Mesothelial cell of epicardium (in vitro differentiated cells): ENCODE results near the gene GNG3. TPM values are rescaled to one million over a fixed set of nuclear protein-coding genes. Genes with fewer than 3 reads are reported as not detected.

Experiments used
- DNase-seq, 2 experiments: peaks; one replicate each; pipeline ENCODE4 v3.0.0; 2021; ENCODE audit warnings: low spot score in 2 of 2; ENCODE audit not compliant: unreplicated experiment in 2 of 2
- H3K27ac Mint-ChIP-seq: 2 replicates; pipeline ENCODE4 v1.8.0; 2021; ENCODE audit warnings: mixed read lengths
- H3K27me3 Mint-ChIP-seq: 2 replicates; pipeline ENCODE4 v1.8.0; 2021; ENCODE audit warnings: low read depth, mixed read lengths
- H3K36me3 Mint-ChIP-seq: 2 replicates; pipeline ENCODE4 v1.8.0; 2021; ENCODE audit warnings: mixed read lengths
- H3K4me1 Mint-ChIP-seq: 2 replicates; pipeline ENCODE4 v1.8.0; 2021; ENCODE audit warnings: mixed read lengths
- H3K4me3 Mint-ChIP-seq: 2 replicates; pipeline ENCODE4 v1.8.0; 2021; ENCODE audit warnings: mild to moderate bottlenecking, moderate library complexity, mixed read lengths
- H3K9me3 Mint-ChIP-seq: 2 replicates; pipeline ENCODE4 v1.8.0; 2021; ENCODE audit warnings: mixed read lengths
- total RNA-seq: library from RNA; stranded (reverse); gene quantifications from 3 replicates; pipeline ENCODE4 v1.2.1, GENCODE V29; 2021
- TF ChIP-seq, protein P1 (sequence below): fragments of 200-600 bp; sonication (generic); IDR thresholded peaks from one replicate; pipeline ENCODE4 v1.5.0; 2021; ENCODE audit warnings: antibody characterized with exemption; ENCODE audit not compliant: unreplicated experiment

The GNG3 gene
- 0.60 to 1.5 TPM (median 0.97 TPM) in 3 replicates for total RNA-seq

- TF ChIP-seq, protein P1, sequence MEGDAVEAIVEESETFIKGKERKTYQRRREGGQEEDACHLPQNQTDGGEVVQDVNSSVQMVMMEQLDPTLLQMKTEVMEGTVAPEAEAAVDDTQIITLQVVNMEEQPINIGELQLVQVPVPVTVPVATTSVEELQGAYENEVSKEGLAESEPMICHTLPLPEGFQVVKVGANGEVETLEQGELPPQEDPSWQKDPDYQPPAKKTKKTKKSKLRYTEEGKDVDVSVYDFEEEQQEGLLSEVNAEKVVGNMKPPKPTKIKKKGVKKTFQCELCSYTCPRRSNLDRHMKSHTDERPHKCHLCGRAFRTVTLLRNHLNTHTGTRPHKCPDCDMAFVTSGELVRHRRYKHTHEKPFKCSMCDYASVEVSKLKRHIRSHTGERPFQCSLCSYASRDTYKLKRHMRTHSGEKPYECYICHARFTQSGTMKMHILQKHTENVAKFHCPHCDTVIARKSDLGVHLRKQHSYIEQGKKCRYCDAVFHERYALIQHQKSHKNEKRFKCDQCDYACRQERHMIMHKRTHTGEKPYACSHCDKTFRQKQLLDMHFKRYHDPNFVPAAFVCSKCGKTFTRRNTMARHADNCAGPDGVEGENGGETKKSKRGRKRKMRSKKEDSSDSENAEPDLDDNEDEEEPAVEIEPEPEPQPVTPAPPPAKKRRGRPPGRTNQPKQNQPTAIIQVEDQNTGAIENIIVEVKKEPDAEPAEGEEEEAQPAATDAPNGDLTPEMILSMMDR = no peak
- DNase-seq = peak in 1 of 2 experiments; percentile 49
- Mint-ChIP-seq H3K4me3 (peak within 1 kb of the TSS; percentile 86), H3K27me3 (no peaks in the 10 kb centered on the region), H3K9me3 (no peaks in the 10 kb centered on the region), H3K4me1 (peaks cover 46% of the 10 kb centered on the region), H3K27ac (peak within 1 kb of the TSS; percentile 98), H3K36me3 (peaks cover 10% of the 10 kb centered on the region)
Measured at GRCh38 chr11:62707277-62707861, at the start of gene GNG3, which contains the start of gene BSCL2. GNG3 (plus strand) TSS chr11:62707676; CDS start chr11:62708296, 620 bp downstream. BSCL2 (minus strand) TSS chr11:62707424; CDS start chr11:62707195, 229 bp downstream.

GRCh38 chr11:62664405-62665074, 42.9 kb upstream of the GNG3 start:
- H3K9me3 Mint-ChIP-seq = no peaks in the 10 kb centered on the region
- H3K36me3 Mint-ChIP-seq = peaks cover 5% of the 10 kb centered on the region
- H3K4me1 Mint-ChIP-seq = peaks cover 19% of the 10 kb centered on the region
- no peak for DNase-seq
- TF ChIP-seq, protein P1 = no peak
- no peaks in the 10 kb centered on the region for H3K27me3 Mint-ChIP-seq
- H3K27ac Mint-ChIP-seq = peak overlapping the region; percentile 97
- peak overlapping the region; percentile 96 for H3K4me3 Mint-ChIP-seq

DNA sequence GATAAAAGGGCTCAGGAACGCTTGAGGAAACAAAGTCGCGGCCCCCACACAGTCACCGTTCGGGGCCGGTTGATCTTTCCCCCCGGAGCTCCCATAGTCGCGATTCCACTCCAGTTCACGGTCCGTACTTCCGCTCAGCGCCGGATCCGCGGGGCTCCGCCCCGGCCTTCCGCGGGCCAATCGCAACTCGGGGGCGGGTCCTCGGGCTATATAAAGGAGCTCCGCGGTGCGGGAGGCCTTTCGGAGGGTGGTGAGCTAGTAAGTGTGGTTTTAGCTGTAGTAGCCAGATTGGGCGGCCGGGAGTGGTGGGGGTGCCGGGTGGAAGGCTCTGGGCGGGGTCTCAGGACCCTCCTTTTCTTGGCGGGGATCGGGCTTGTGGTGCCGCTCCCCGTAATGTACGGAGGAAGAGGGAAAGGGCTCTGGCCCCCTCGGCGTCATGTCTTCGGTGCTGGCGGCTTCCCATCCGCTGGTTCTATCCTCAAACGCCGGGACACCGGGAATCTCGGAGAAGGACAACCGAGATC, 42.3 kb upstream of the GNG3 start, which contains the start of the genes C11orf98 and CSKMT:
Gene C11orf98 (minus strand): TSS at position 136 of the 524 bp plus-strand sequence. CDS start 41 bp downstream, at position 95.
Gene CSKMT (plus strand): TSS at position 238 of the 524 bp plus-strand sequence. CDS start 568 bp downstream, outside the sequence.
- peak; percentile 86 to 99 for DNase-seq
- Mint-ChIP-seq H3K4me1 (peaks cover 20% of the 10 kb centered on the region), H3K4me3 (peak within 1 kb of the TSS; percentile 96), H3K27ac (peak within 1 kb of the TSS; percentile 97), H3K36me3 (peaks cover 5% of the 10 kb centered on the region), H3K27me3 (no peaks in the 10 kb centered on the region), H3K9me3 (no peaks in the 10 kb centered on the region)
- TF ChIP-seq, protein P1 = no peak

DNA sequence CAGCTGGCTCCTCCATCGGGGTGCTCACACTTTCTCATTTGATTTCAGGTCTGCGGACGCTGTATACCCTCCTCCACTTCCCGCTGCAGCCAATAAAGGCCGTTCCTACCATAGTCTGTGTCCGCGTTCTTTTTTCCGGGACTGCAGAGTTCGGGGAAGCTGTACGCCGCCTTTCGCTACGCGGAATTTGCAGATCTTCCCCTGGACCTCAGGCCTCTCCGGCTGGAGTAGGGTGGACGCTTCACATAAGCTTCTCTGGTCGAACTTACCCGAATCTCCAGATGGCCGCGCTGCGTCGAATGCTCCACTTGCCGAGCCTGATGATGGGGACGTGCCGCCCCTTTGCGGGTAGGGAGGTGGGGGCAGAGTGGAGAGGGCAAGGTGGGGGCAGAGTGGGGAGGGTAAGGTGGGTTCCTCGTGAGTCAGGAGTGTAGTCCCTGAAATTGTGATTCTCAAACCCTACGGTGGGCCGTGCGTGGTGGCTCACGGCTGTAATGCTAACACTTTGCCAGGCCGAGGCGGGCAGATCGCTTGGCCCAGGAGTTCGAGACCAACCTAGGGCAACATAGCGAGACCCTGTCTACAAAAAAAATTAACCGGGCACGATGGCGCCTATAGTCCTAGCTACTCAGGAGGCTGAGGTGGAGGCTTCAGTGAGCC, 41.7 kb upstream of the GNG3 start:
- TF ChIP-seq, protein P1 = no peak
- Mint-ChIP-seq H3K4me3 (peak overlapping the region; percentile 96), H3K27ac (peak overlapping the region; percentile 97), H3K27me3 (no peaks in the 10 kb centered on the region), H3K9me3 (no peaks in the 10 kb centered on the region), H3K36me3 (peaks cover 5% of the 10 kb centered on the region), H3K4me1 (peaks cover 21% of the 10 kb centered on the region)
- no peak for DNase-seq

- Mint-ChIP-seq H3K27ac (peak overlapping the region; percentile 97), H3K4me1 (peaks cover 27% of the 10 kb centered on the region), H3K27me3 (no peaks in the 10 kb centered on the region), H3K9me3 (no peaks in the 10 kb centered on the region), H3K4me3 (peak overlapping the region; percentile 96), H3K36me3 (peaks cover 5% of the 10 kb centered on the region)
- DNase-seq = no peak
- TF ChIP-seq, protein P1 = no peak
Measured at GRCh38 chr11:62666259-62666926, 41.1 kb upstream of the GNG3 start.
